OCI-LY7 (cell line): Measurements from ENCODE around the gene PHACTR1.

Experiments
- EZH2phosphoT487 ChIP-seq: fragments of 200-600 bp; sonication (generic); IDR thresholded peaks from 2 replicates; pipeline ENCODE4 v1.6.1; 2018; ENCODE audit warnings: low read depth, borderline replicate concordance, mild to moderate bottlenecking, mixed run types, antibody characterized with exemption, low read length, moderate library complexity, mixed read lengths
- TF ChIP-seq, protein P1 (sequence below): fragments of 200-600 bp; sonication (generic); conservative IDR thresholded peaks from 2 replicates; pipeline ENCODE4 v1.5.1; 2014; ENCODE audit warnings: mild to moderate bottlenecking, antibody characterized with exemption, low read length, moderate library complexity, mixed read lengths

DNA sequence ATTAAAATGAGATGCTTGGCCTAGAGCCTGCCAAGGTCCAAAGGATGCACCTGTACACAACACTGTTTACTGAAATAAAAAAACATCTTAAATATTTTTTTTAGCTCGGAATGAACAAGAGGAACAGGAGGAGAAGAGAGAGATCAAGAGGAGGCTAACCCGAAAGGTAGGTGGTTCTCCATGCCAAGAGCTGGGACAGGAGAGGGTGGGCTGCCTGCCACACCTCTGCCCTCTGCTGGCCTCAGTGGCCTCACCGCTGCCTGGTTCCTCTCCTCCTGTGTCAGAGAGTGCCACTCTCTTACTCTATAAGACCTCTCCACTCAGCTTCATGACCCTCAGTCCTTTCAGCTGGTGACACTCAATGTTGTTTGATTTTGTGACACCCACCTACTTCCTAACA lies 561.6 kb downstream of the PHACTR1 start:
- TF ChIP-seq, protein P1, sequence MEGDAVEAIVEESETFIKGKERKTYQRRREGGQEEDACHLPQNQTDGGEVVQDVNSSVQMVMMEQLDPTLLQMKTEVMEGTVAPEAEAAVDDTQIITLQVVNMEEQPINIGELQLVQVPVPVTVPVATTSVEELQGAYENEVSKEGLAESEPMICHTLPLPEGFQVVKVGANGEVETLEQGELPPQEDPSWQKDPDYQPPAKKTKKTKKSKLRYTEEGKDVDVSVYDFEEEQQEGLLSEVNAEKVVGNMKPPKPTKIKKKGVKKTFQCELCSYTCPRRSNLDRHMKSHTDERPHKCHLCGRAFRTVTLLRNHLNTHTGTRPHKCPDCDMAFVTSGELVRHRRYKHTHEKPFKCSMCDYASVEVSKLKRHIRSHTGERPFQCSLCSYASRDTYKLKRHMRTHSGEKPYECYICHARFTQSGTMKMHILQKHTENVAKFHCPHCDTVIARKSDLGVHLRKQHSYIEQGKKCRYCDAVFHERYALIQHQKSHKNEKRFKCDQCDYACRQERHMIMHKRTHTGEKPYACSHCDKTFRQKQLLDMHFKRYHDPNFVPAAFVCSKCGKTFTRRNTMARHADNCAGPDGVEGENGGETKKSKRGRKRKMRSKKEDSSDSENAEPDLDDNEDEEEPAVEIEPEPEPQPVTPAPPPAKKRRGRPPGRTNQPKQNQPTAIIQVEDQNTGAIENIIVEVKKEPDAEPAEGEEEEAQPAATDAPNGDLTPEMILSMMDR, result peak; percentile 86
- no peak for TF ChIP-seq EZH2phosphoT487
